ENCODE measurements around the gene COL4A2.

Gene COL4A2

GRCh38 chr13:110557610-110558305, 250.7 kb downstream of the COL4A2 start:
- DNase-seq (ENCODE audit: low spot score): no peak

DNA sequence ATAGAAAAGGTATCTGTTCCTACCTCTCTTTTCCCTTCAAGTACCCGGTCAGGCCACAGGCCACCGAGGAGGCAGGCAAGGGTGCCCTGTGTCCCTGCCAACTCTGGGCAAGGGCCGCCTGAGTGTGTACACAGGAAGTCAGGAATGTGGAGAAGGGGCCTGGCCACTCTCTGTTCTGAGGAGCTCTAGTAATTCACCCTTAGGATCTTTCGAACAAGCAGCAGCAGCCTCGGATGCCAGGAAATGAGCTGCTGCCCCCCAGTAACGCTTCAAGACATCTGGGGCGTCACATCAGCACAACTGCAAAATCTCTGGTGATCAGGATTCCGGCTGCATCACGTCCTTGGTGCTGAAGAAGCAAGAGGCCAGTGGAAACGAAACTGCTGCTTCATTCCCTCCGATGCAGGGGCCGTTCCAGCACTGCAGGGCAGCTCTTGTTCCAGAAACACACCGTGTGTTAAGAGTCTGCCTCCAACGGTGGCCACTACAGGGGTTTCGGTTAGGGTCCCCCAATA, 252.4 kb downstream of the COL4A2 start:
- DNase-seq (ENCODE audit: low spot score): peak; percentile 82

GRCh38 chr13:110559986-110560385, 252.9 kb downstream of the COL4A2 start:
- DNase-seq (ENCODE audit: low spot score): no peak

DNA sequence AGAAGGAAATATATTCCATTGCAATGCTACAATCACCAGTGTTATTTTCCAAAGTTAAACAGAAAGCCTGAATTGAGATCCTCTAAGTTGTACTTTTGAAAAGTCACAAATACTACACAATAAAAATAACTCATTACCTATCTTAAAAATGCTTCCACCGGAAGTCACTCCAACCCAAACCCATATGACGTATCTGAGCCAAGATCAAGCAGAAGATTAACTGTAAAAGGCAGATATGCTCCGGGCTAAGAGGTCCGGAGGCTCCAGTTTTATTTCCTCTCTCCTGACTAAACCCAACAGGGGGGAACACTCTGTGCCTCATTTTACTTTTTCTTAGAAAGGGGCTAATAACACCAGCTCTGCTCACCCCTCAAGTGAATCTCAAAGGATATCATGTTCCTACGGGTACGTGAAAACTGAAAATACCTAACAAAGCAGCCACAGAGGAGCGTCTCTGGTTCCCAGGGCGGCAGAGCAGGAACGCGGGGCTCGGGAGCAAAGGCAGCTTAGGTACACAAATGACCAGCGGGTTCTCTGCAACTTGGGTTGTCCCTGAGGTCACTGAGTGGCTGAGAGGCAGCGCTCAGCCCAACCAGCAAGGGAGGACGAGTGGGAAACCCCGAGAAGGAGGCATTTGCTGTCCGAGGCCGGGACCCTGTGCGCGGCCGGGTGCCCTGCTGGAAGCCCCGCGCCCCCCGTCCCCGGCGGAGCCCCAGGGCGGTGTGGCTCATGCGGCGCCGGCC, 253.7 kb downstream of the COL4A2 start:
- DNase-seq (ENCODE audit: low spot score): peak; percentile 61

DNA sequence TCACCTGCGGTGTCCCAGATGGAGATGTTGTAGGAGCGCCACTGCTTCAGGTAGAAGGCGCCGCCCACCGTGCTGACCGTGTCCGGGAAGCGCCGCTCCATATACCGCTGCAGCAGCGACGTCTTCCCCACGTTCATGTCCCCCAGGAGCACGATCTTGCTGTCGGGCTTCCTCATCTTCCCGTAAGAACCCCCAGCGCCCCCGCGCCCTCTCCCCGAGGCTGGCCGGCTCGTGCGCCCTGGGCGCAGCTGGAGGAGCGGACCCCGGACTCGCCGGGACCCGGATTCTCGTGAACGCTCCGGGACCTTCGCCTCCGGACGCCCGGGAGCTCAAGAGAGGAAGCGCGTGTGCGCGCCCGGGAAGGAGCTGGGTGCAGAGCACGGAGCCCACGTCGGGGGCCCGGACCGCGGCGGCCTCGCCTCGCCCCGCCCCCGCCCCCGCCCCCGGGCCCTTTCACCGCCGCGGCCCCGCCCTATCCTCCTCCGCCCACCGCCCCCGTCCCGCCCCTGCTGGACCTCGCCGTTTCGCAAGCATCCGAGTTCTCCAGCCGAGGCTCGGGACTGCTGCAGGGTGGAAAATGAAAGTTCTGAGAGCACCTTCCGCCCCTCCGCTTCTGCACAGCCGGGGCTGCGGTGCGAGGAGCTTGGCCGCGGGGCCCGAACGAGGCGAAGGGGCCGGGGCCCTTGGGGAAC, 254.4 kb downstream of the COL4A2 start, which contains the start of gene RAB20:
TSS of gene RAB20 (minus strand) at position 379 of the 692 bp plus-strand sequence. CDS start at position 176, 203 bp downstream.
- DNase-seq (ENCODE audit: low spot score): peak; percentile 85

DNA sequence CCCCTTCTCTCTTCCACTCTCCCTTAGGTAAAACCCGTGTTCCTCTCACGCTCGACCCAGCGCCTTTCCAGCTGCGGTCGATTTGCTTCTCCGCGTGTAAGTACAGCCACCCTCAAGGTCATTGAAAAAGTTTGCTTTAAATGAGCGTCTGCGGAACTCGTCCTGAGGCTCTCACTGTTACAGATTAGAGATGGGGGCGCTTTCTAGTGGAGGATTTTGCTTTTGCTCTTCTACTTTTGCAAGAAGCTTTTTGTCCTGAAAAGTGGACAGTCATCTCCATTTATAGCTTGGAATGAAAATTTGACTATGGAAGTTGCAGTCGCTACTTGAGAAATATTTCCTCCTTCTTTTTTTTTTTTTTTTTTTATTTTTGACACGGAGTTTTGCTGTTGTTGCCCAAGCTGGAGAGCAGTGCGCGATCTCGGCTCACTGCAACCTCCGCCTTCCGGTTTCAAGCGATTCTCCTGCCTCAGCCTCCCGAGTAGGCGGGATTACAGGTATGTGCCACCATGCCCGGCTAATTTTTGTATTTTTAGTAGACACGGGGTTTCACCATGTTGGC, 255.0 kb downstream of the COL4A2 start:
- peak; percentile 47 for DNase-seq (ENCODE audit: low spot score)

All from hepatic stellate cell (primary cell).